Bronchial epithelial cell (primary cell): ENCODE data around the gene AGBL4. TPM values are rescaled to one million over a fixed set of nuclear protein-coding genes. Genes with fewer than 3 reads are reported as not detected.

Experiments
- DNase-seq: peaks from one replicate; pipeline ENCODE4 v3.0.0-alpha.2; 2010; ENCODE audit warnings: low read depth
- FAIRE-seq: peaks from 2 replicates; lab custom pipeline; 2011; peaks lifted over from hg19 to GRCh38; lab: Jason Lieb, UNC
- H3K27me3 ChIP-seq: 2 replicates; pipeline ENCODE4 v1.5.1; 2011; ENCODE audit warnings: low read length; ENCODE audit not compliant: control insufficient read depth, insufficient read depth
- H3K36me3 ChIP-seq: 2 replicates; pipeline ENCODE4 v1.5.1; 2011; ENCODE audit warnings: low read length; ENCODE audit not compliant: control insufficient read depth, insufficient read depth
- H3K4me3 ChIP-seq: 2 replicates; pipeline ENCODE4 v1.5.1; 2011; ENCODE audit warnings: mild to moderate bottlenecking, low read depth, low read length, control low read depth
- CTCF ChIP-seq: IDR thresholded peaks from 2 replicates; pipeline ENCODE4 v1.5.1; 2011; ENCODE audit warnings: mild to moderate bottlenecking, moderate library complexity, low read length, control low read depth, inconsistent platforms; ENCODE audit not compliant: insufficient read depth, severe bottlenecking
- total RNA-seq: library from RNA; depleted of rRNA; stranded (reverse); fragments of >200 nt; gene quantifications from 2 replicates; pipeline ENCODE4 v1.2.1, GENCODE V29; 2014

Gene AGBL4
- total RNA-seq, 1 donor from 2014 or later = not detected

GRCh38 chr1:48498096-48498791, 1525.5 kb downstream of the AGBL4 start:
- peak; percentile 96 for TF ChIP-seq CTCF
- DNase-seq (peak; percentile 47), FAIRE-seq (no peak)
- Histone ChIP-seq H3K27me3 (no peaks in the 10 kb centered on the region), H3K4me3 (no peak overlapping the region), H3K36me3 (no peaks in the 10 kb centered on the region)

- Histone ChIP-seq H3K36me3 (no peaks in the 10 kb centered on the region), H3K27me3 (no peaks in the 10 kb centered on the region), H3K4me3 (no peak overlapping the region)
- DNase-seq (no peak), FAIRE-seq (no peak)
- no peak for TF ChIP-seq CTCF
These were observed 1527.8 kb downstream of the AGBL4 start for GRCh38 chr1:48495911-48496310.

GRCh38 chr1:48495166-48495565, 1528.6 kb downstream of the AGBL4 start:
- DNase-seq = no peak
- Histone ChIP-seq H3K4me3 (no peak overlapping the region), H3K36me3 (no peaks in the 10 kb centered on the region), H3K27me3 (no peaks in the 10 kb centered on the region)
- no peak for FAIRE-seq
- no peak for TF ChIP-seq CTCF

GRCh38 chr1:48493970-48494769, 1529.6 kb downstream of the AGBL4 start:
- FAIRE-seq = no peak
- no peak overlapping the region for H3K4me3 ChIP-seq

GRCh38 chr1:48493041-48493440, 1530.7 kb downstream of the AGBL4 start:
- H3K4me3 ChIP-seq = no peak overlapping the region
- no peaks in the 10 kb centered on the region for H3K36me3 ChIP-seq
- FAIRE-seq = no peak
- DNase-seq = no peak
- TF ChIP-seq CTCF = no peak
- H3K27me3 ChIP-seq = no peaks in the 10 kb centered on the region

More at GRCh38 chr1:48493970-48494769, 1529.6 kb downstream of the AGBL4 start:
- peak; percentile 60 for DNase-seq
- H3K27me3 ChIP-seq = no peaks in the 10 kb centered on the region
- TF ChIP-seq CTCF = no peak
- H3K36me3 ChIP-seq = no peaks in the 10 kb centered on the region
